ENCODE results near the gene PSMF1. TPM values are rescaled to one million over a fixed set of nuclear protein-coding genes. Genes with fewer than 3 reads are reported as not detected.

The PSMF1 gene
- total and polyA plus RNA-seq, 9 of the 15 experiments (the other 6 are each of a cell fraction or from before 2014, with no cell fraction given), result 8.5 to 192 (median 33.2) TPM

- TF ChIP-seq, protein P1, sequence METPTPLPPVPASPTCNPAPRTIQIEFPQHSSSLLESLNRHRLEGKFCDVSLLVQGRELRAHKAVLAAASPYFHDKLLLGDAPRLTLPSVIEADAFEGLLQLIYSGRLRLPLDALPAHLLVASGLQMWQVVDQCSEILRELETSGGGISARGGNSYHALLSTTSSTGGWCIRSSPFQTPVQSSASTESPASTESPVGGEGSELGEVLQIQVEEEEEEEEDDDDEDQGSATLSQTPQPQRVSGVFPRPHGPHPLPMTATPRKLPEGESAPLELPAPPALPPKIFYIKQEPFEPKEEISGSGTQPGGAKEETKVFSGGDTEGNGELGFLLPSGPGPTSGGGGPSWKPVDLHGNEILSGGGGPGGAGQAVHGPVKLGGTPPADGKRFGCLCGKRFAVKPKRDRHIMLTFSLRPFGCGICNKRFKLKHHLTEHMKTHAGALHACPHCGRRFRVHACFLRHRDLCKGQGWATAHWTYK (CRISPR knock-in tag; IDR thresholded peaks at IDR 0.05), result no peak
- no peak for TF ChIP-seq SP1 (CRISPR knock-in tag; IDR thresholded peaks at IDR 0.05)
- no peak for TF ChIP-seq ETV5 (CRISPR knock-in tag; IDR thresholded peaks at IDR 0.05; ENCODE audit: low read depth)
- TF ChIP-seq ELF2 (CRISPR knock-in tag; IDR thresholded peaks at IDR 0.05), result no peak
- no peak for TF ChIP-seq THRAP3 (IDR thresholded peaks at IDR 0.05; ENCODE audit: borderline replicate concordance)
- TF ChIP-seq BCOR (IDR thresholded peaks at IDR 0.05), result no peak
- TF ChIP-seq TSHZ1 (CRISPR knock-in tag; IDR thresholded peaks at IDR 0.05), result no peak
- no peak for TF ChIP-seq NR2C2 (CRISPR knock-in tag; IDR thresholded peaks at IDR 0.05)
- TF ChIP-seq NR2C2 (tag; IDR thresholded peaks at IDR 0.05), result no peak
- TF ChIP-seq ZZZ3 (IDR thresholded peaks at IDR 0.05), result no peak
- no peak for TF ChIP-seq POLR3G (IDR thresholded peaks at IDR 0.05; ENCODE audit: extremely low read depth, insufficient read length, insufficient replicate concordance)
Measured at GRCh38 chr20:1195226-1195625, 76.8 kb downstream of the PSMF1 start (continued).
